Subcutaneous abdominal adipose tissue (tissue), 5 donors: ENCODE results near the gene CCL21.
A peak's percentile ranks its signal among the peaks of the same experiment; 100 is the strongest.

Source experiments
- H3K27ac ChIP-seq: one replicate; pipeline ENCODE4 v1.7.0; 2013; ENCODE audit warnings: low read depth, mild to moderate bottlenecking, inconsistent platforms, low read length, moderate library complexity
- H3K27me3 ChIP-seq, 5 donors: one replicate each; pipeline ENCODE4 v1.7.0; 2013; ENCODE audit warnings: low read length in 5 of 5, inconsistent platforms in 1 of 5; ENCODE audit not compliant: control insufficient read depth in 5 of 5, insufficient read depth in 4 of 5
- H3K36me3 ChIP-seq, 5 donors: one replicate each; pipeline ENCODE4 v1.7.0; 2013; ENCODE audit warnings: low read length in 5 of 5; ENCODE audit not compliant: control insufficient read depth in 5 of 5, insufficient read depth in 5 of 5
- H3K4me1 ChIP-seq, 5 donors: one replicate each; pipeline ENCODE4 v1.7.0; 2013; ENCODE audit warnings: low read length in 5 of 5, mild to moderate bottlenecking in 3 of 5, moderate library complexity in 1 of 5; ENCODE audit not compliant: control insufficient read depth in 5 of 5, insufficient read depth in 5 of 5
- H3K4me3 ChIP-seq, 5 donors: one replicate each; pipeline ENCODE4 v1.7.0; 2013; ENCODE audit warnings: low read length in 5 of 5, low read depth in 1 of 5
- H3K9ac ChIP-seq, 5 donors: one replicate each; pipeline ENCODE4 v1.7.0; 2013; ENCODE audit warnings: low read length in 5 of 5, mild to moderate bottlenecking in 4 of 5, moderate library complexity in 3 of 5
- H3K9me3 ChIP-seq, 5 donors: one replicate each; pipeline ENCODE4 v1.7.0; 2013; ENCODE audit warnings: low read length in 5 of 5; ENCODE audit not compliant: control insufficient read depth in 5 of 5
- donor health status: healthy.
- donor health status: healthy.
- donor health status: healthy.
- donor health status: healthy.
- donor health status: healthy.

Gene CCL21

DNA sequence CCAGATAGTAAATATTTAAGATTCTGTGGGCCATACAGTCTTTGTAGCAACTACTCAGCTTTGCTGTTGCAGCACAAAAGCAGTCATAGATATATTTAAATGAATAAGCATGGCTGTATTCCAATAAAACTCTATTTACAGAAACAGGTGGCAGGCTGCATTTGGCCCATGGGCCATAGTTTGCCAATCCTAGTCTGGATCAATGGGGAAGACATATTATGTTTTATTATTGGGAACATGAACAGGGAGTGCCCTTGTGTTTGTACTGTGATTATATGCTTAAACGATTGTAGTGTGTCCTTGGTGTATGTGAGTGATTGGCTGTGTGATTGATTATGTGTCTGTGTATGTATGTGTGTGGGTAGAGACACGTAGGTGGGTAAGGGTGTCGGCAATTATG, 35.5 kb downstream of the CCL21 start:
- H3K27ac ChIP-seq: no peak overlapping the region

DNA sequence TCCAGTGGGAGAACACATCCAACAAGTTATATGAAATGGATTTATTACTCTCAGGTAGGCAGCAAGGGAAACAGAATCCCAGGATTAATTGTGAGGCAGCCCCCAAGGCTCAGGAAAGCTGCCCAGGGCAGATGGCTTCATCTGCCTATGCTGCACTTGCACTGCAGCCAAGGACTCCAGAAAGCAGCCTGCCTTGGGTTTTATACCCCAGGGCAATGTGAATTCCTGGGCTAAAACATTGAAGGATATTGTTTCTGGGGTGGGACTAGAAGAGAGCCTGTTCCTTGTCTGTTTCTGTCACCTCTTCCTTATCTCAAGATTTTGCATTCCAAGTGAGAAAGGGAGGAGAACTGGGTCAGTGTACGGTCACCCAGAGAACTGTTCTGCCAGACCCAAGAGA, 38.6 kb downstream of the CCL21 start:
- Histone ChIP-seq H3K4me3 (no peak overlapping the region), H3K9ac (no peak overlapping the region), H3K9me3 (peaks cover 0 to 2% (median 0%) of the 10 kb centered on the region in 5 donors), H3K36me3 (peaks cover 2 to 12% (median 3%) of the 10 kb centered on the region in 5 donors), H3K27ac (no peak overlapping the region), H3K4me1 (peaks cover 0 to 16% (median 12%) of the 10 kb centered on the region in 5 donors), H3K27me3 (no peaks in the 10 kb centered on the region)

More for the DNA sequence above, 35.5 kb downstream of the CCL21 start:
- H3K9me3 ChIP-seq: peaks cover 0 to 2% (median 0%) of the 10 kb centered on the region in 5 donors
- peaks cover 0 to 5% (median 0%) of the 10 kb centered on the region in 5 donors for H3K36me3 ChIP-seq
- H3K9ac ChIP-seq: no peak overlapping the region
- peaks cover 0 to 3% (median 0%) of the 10 kb centered on the region in 5 donors for H3K4me1 ChIP-seq
- H3K27me3 ChIP-seq: no peaks in the 10 kb centered on the region
- H3K4me3 ChIP-seq: no peak overlapping the region

DNA sequence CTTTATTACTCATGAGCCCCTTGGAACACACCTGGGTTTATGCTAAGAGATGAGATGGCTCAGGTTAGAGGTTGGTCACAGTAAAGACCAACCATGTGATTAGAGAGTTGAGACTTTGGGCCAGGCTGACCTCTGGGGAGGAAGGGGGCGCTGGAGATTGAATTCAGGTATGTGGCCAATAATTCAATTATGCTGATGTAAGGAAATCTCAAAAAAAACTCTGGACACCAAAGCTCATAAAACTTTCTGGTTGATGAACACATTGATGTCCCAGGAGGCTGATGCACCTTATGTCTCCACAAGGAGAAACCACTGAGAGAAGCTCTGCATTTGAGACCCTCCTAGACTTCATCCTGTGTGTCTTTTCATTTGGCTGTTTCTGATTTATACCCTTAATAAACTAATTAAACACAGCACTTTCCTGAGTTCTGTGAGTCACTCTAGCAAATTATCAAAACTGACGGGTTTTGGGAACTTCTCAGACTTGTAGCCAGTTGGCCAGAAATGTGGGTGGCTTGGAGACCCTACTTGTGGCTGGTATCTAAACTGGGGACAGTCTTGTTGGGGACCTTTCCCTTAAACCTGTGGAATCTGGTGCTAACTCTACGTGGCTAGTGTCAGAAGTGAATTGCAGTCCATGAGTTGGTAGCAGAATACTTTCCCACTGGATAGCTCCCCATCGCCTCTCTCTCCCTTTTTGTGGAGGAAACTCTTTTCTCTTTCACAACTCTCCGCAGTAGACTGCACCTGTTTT, 40.0 kb downstream of the CCL21 start:
- Histone ChIP-seq H3K27ac (no peak overlapping the region), H3K27me3 (no peaks in the 10 kb centered on the region), H3K4me1 (peaks cover 0 to 21% (median 14%) of the 10 kb centered on the region in 5 donors), H3K9ac (no peak overlapping the region), H3K4me3 (no peak overlapping the region), H3K36me3 (peaks cover 2 to 12% (median 3%) of the 10 kb centered on the region in 5 donors), H3K9me3 (peaks cover 0 to 2% (median 0%) of the 10 kb centered on the region in 5 donors)

DNA sequence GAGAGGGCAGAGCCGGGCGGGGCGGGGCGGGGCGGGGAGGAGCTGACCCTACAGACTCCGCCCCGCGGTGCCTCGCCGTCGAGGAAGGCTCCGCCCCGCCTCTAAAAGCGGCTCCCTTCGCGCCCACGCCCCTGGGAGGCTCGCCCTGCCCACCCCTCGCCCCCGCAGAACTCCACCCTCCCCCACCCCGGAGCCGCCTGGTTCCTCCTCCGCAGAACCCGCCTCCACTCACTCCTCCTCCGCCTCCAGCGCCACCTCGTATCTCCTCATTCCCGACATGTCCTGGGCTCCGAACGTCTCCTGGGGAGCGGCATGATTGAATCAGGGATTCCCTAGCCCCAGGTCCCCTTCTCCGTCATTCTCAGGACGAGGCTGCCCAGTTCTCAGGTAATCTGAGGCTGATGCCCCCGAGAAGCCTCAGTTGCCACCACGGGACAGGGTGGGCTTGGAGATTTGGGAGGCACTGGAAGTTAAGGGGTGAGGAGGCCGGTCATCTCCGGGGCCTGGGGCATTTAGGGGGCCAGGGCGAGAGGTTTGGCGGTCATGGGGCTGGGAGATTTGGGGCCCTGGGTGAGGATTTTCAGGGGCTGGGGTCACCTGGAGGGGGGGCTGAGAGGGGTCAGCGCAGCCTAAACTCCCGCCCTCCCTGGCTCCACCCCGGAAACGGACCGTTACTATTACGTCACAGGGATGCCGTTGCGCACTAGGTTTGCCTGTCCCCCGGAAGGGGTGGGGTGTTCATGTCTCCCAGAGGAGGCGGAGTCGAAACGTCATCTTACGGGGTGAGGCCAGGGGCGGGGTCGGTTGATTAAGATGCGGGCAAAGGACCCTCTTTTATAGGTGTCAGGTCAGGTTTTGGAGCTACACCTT, 44.3 kb downstream of the CCL21 start:
- Histone ChIP-seq H3K4me1 (peaks cover 0 to 28% (median 20%) of the 10 kb centered on the region in 5 donors), H3K36me3 (peaks cover 2 to 25% (median 16%) of the 10 kb centered on the region in 5 donors), H3K27me3 (no peaks in the 10 kb centered on the region), H3K9ac (peak overlapping the region; percentile 75 to 94 (median 81)), H3K4me3 (peak overlapping the region; percentile 79 to 93 (median 85)), H3K27ac (peak overlapping the region; percentile 98), H3K9me3 (peaks cover 0 to 2% (median 0%) of the 10 kb centered on the region in 5 donors)

DNA sequence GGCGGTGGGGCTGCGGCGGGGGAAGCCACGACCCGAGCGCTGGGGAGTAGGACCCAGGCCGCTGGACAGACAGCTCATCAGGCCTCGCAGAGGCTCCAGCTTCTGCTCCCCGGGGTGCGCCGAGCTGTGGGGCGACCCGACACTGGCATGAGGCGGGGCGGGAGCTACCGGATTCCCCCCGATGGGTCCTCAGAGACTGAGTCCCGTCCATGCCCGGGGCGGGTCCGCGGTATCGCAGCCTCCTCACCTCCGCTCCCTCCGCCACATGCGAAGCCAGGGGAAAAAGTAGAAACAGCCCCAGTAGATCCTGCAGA, 44.9 kb downstream of the CCL21 start:
- peak overlapping the region in 4 of 5 donors; percentile 63 to 70 (median 68) for H3K4me3 ChIP-seq
- H3K27me3 ChIP-seq: no peaks in the 10 kb centered on the region

DNA sequence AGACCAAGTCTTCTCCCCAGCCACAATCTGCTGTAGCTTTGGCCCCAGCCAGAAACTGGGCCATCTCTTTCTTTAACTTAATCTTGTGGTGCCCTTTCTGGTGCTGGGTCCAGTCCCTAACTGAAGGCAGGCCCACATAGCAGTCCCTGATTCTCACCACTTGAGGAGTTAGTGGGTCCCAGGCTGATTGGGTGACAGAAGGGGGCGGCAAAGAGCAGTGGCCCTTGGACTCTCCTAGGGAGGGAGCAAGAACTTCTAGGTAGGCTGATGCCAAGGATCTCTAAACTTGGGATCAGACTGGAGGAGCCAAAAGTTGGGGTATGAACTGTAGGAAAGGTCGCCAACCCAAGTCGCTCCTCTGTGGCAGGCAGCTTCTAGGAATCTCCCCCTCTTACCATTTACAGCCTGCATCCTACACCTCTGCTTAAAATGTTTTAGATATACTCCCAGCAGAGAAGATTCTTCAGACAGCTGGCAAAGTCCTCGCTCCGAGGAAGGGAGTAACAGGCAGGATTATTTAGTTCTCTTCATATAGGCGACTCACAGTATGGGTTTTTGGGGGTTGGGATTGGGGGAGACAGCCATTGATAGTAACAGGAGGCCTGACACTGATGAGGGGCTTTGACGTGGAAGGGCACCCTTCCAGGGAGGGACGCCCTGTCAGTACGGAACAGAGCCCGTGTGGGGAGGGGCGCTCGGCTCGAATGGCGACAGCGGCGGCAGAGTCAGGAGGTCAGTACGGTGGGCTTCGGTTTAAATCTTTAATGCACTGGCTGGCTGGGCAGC, 45.5 kb downstream of the CCL21 start:
- Histone ChIP-seq H3K9ac (peak overlapping the region; percentile 38 to 73 (median 56)), H3K36me3 (peaks cover 2 to 35% (median 25%) of the 10 kb centered on the region in 5 donors), H3K27me3 (no peaks in the 10 kb centered on the region), H3K4me3 (peak overlapping the region; percentile 63 to 75 (median 70)), H3K9me3 (no peaks in the 10 kb centered on the region), H3K4me1 (peaks cover 0 to 28% (median 20%) of the 10 kb centered on the region in 5 donors), H3K27ac (peak overlapping the region; percentile 84)

More for the DNA sequence above, 44.9 kb downstream of the CCL21 start:
- H3K9me3 ChIP-seq: peaks cover 0 to 2% (median 0%) of the 10 kb centered on the region in 5 donors
- peaks cover 2 to 31% (median 22%) of the 10 kb centered on the region in 5 donors for H3K36me3 ChIP-seq
- H3K4me1 ChIP-seq: peaks cover 0 to 28% (median 20%) of the 10 kb centered on the region in 5 donors
- peak overlapping the region; percentile 84 for H3K27ac ChIP-seq
- H3K9ac ChIP-seq: peak overlapping the region; percentile 38 to 73 (median 56)

DNA sequence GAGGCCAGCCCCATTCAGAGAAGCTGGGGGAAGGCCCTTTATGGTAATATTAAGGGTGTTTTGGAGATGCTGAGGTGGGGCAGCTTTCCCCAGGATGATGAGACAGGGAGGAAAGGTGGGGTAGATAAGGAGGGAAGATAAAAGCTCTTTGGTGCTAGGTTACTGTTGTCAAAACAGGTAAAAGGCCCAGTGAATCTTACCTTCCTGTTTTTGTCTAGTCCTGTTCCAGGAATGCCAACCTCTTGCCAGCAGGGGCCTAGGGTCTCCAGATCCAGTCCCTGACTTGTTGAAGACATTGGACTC, 46.7 kb downstream of the CCL21 start:
- Histone ChIP-seq H3K27ac (no peak overlapping the region), H3K4me3 (no peak overlapping the region), H3K9ac (no peak overlapping the region), H3K4me1 (peaks cover 0 to 28% (median 20%) of the 10 kb centered on the region in 5 donors), H3K27me3 (no peaks in the 10 kb centered on the region), H3K9me3 (no peaks in the 10 kb centered on the region), H3K36me3 (peaks cover 0 to 32% (median 24%) of the 10 kb centered on the region in 5 donors)

DNA sequence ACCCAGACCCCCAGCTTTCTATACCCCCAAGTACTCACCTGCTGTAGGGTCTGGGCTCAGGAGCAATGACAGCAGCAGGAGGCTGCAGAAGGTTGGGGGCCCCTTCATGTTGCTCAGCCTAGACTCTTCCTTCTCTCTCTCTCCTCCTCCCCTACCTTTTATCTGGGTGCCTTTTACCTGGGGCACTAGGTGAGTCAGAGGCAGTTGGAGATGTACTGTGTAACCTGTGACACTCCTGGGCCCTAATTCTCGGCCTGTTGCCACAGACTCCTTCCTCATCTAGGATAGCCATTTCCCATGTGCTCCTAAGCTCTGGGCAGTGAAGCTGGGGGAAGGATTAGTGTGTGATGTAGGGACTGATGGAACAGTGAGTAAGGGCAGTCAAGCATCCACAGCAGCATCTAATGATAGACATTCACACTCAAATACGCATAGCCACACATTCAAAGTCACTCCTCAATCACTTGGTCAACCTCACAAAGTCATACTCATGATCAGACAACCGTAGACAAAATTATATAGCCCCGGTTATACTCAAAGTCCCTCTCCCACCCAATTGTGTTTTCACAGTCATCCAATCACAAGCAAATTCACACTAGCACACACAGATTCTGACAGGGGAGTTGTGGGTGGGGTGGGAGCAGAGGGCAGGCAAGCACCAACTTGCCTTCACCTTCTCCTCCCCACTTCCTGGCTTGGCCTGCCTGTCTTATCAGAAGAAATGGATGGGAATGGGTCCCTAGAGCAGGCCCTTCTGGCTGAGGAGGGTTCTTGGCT, 47.2 kb downstream of the CCL21 start, which contains the start of gene CCL27:
CCL27 (minus strand) TSS at position 132 of the 777 bp plus-strand sequence; CDS start at position 108, 24 bp downstream.
- H3K27ac ChIP-seq: no peak within 1 kb of the TSS

More for the DNA sequence above, 47.2 kb downstream of the CCL21 start, which contains the start of gene CCL27:
- Histone ChIP-seq H3K27me3 (no peaks in the 10 kb centered on the region), H3K4me3 (no peak within 1 kb of the TSS), H3K9ac (no peak within 1 kb of the TSS), H3K36me3 (peaks cover 0 to 34% (median 22%) of the 10 kb centered on the region in 5 donors), H3K9me3 (no peaks in the 10 kb centered on the region), H3K4me1 (peaks cover 0 to 28% (median 20%) of the 10 kb centered on the region in 5 donors)
